Measurements from ENCODE around the gene TBC1D9.

Gene TBC1D9

GRCh38 chr4:140661550-140661949, 94.6 kb downstream of the TBC1D9 start:
- no peak for DNase-seq
- peaks cover 56% of the 10 kb centered on the region for H3K36me3 Mint-ChIP-seq (ENCODE audit: low read depth)
- no peak for TF ChIP-seq CTCF (IDR thresholded peaks at IDR 0.05)
- no peaks in the 10 kb centered on the region for H3K27me3 Mint-ChIP-seq (ENCODE audit: low read depth, poor library complexity)
- H3K27ac Mint-ChIP-seq: no peak overlapping the region
- H3K4me1 Mint-ChIP-seq: no peaks in the 10 kb centered on the region
- H3K9me3 Mint-ChIP-seq: no peaks in the 10 kb centered on the region
- no peak overlapping the region for H3K4me3 Mint-ChIP-seq

GRCh38 chr4:140659943-140660700, 96.1 kb downstream of the TBC1D9 start:
- H3K27me3 Mint-ChIP-seq (ENCODE audit: low read depth, poor library complexity): no peaks in the 10 kb centered on the region
- TF ChIP-seq CTCF (IDR thresholded peaks at IDR 0.05): no peak
- no peaks in the 10 kb centered on the region for H3K9me3 Mint-ChIP-seq
- H3K27ac Mint-ChIP-seq: no peak overlapping the region
- H3K4me3 Mint-ChIP-seq: no peak overlapping the region
- no peak for DNase-seq
- no peaks in the 10 kb centered on the region for H3K4me1 Mint-ChIP-seq
- H3K36me3 Mint-ChIP-seq (ENCODE audit: low read depth): peaks cover 62% of the 10 kb centered on the region

GRCh38 chr4:140654495-140654814, 101.7 kb downstream of the TBC1D9 start:
- Mint-ChIP-seq H3K36me3 (ENCODE audit: low read depth) (peaks cover 64% of the 10 kb centered on the region), H3K27ac (no peak overlapping the region), H3K4me3 (no peak overlapping the region), H3K9me3 (no peaks in the 10 kb centered on the region), H3K4me1 (peaks cover 16% of the 10 kb centered on the region), H3K27me3 (ENCODE audit: low read depth, poor library complexity) (no peaks in the 10 kb centered on the region)
- no peak for TF ChIP-seq CTCF (IDR thresholded peaks at IDR 0.05)
- DNase-seq: no peak

GRCh38 chr4:140653718-140654494, 102.3 kb downstream of the TBC1D9 start:
- no peak for TF ChIP-seq CTCF (IDR thresholded peaks at IDR 0.05)
- Mint-ChIP-seq H3K4me3 (no peak overlapping the region), H3K36me3 (ENCODE audit: low read depth) (peaks cover 69% of the 10 kb centered on the region), H3K4me1 (peaks cover 22% of the 10 kb centered on the region), H3K27me3 (ENCODE audit: low read depth, poor library complexity) (no peaks in the 10 kb centered on the region), H3K9me3 (no peaks in the 10 kb centered on the region), H3K27ac (peak overlapping the region; percentile 16)
- DNase-seq: no peak

- no peak for TF ChIP-seq CTCF (IDR thresholded peaks at IDR 0.05)
- Mint-ChIP-seq H3K27ac (peak overlapping the region; percentile 44), H3K36me3 (ENCODE audit: low read depth) (peaks cover 72% of the 10 kb centered on the region), H3K4me3 (no peak overlapping the region), H3K4me1 (peaks cover 35% of the 10 kb centered on the region), H3K9me3 (no peaks in the 10 kb centered on the region), H3K27me3 (ENCODE audit: low read depth, poor library complexity) (no peaks in the 10 kb centered on the region)
- no peak for DNase-seq
These were observed 103.6 kb downstream of the TBC1D9 start for GRCh38 chr4:140652601-140653000.
